GM06990 (cell line): ENCODE results near the gene SH3RF2.
"Not testable (repeated sequence)": the region's sequence is repeated elsewhere in the genome, so short reads cannot be mapped to it uniquely, and the experiment has no call there.

Source experiments
- DNase-seq: peaks from one replicate; pipeline ENCODE4 v3.0.0-alpha.2; 2011; ENCODE audit not compliant: insufficient read length; ENCODE audit errors: extremely low read depth
- H3K27me3 ChIP-seq: replicated peaks from 2 replicates; pipeline ENCODE4 v1.6.0; 2011; ENCODE audit warnings: low read length; ENCODE audit not compliant: control insufficient read depth, insufficient read depth
- H3K36me3 ChIP-seq: 2 replicates; pipeline ENCODE4 v1.5.1; 2011; ENCODE audit warnings: low read length; ENCODE audit not compliant: control insufficient read depth, insufficient read depth
- H3K4me3 ChIP-seq: replicated peaks from 2 replicates; pipeline ENCODE4 v1.5.1; 2011; ENCODE audit warnings: low read depth, mild to moderate bottlenecking, control low read depth, low read length
- CTCF ChIP-seq: IDR thresholded peaks from 2 replicates; pipeline ENCODE4 v1.5.1; 2011; ENCODE audit warnings: low read length, control low read depth, mild to moderate bottlenecking, inconsistent platforms; ENCODE audit not compliant: insufficient read depth, poor library complexity, severe bottlenecking

SH3RF2 gene

GRCh38 chr5:145962001-145962400, 25.6 kb downstream of the SH3RF2 start:
- no peak for TF ChIP-seq CTCF
- no peak for DNase-seq
- Histone ChIP-seq H3K36me3 (no peaks in the 10 kb centered on the region), H3K27me3 (no peaks in the 10 kb centered on the region), H3K4me3 (no peak overlapping the region)

- not testable (repeated sequence) for H3K36me3 ChIP-seq, DNase-seq, H3K27me3 ChIP-seq, H3K4me3 ChIP-seq
Observed at GRCh38 chr5:145964008-145964407, 27.6 kb downstream of the SH3RF2 start.

- no peak overlapping the region for H3K4me3 ChIP-seq
- TF ChIP-seq CTCF: no peak
- DNase-seq: no peak
- H3K36me3 ChIP-seq: no peaks in the 10 kb centered on the region
- H3K27me3 ChIP-seq: no peaks in the 10 kb centered on the region
Observed at GRCh38 chr5:145965804-145966203, 29.4 kb downstream of the SH3RF2 start.

GRCh38 chr5:145967296-145967695, 30.9 kb downstream of the SH3RF2 start:
- DNase-seq: no peak
- TF ChIP-seq CTCF: no peak
- Histone ChIP-seq H3K4me3 (no peak overlapping the region), H3K27me3 (0 out of 2 replicates have a peak, but pooled peaks cover 1% of the 10 kb centered on the region), H3K36me3 (no peaks in the 10 kb centered on the region)

- H3K27me3 ChIP-seq: 0 out of 2 replicates have a peak, but pooled peaks cover 2% of the 10 kb centered on the region
- no peak for DNase-seq
- TF ChIP-seq CTCF: no peak
- H3K4me3 ChIP-seq: no peak overlapping the region
- no peaks in the 10 kb centered on the region for H3K36me3 ChIP-seq
Observed at GRCh38 chr5:145968970-145969713, 32.8 kb downstream of the SH3RF2 start.

- 0 out of 2 replicates have a peak, but pooled peaks cover 2% of the 10 kb centered on the region for H3K27me3 ChIP-seq
- H3K4me3 ChIP-seq: no peak overlapping the region
- no peak for TF ChIP-seq CTCF
- DNase-seq: no peak
- no peaks in the 10 kb centered on the region for H3K36me3 ChIP-seq
Observed at GRCh38 chr5:145969714-145970092, 33.3 kb downstream of the SH3RF2 start.
